HFF-Myc (cell line): Measurements from ENCODE around the gene PXDC1.
"Not testable (repeated sequence)": the region's sequence is repeated elsewhere in the genome, so short reads cannot be mapped to it uniquely, and the experiment has no call there.

Source experiments
- DNase-seq: peaks from one replicate; pipeline ENCODE4 v3.0.0-alpha.2; 2011; ENCODE audit warnings: low read depth; ENCODE audit errors: extremely low read depth
- H3K4me3 ChIP-seq: replicated peaks from 2 replicates; pipeline ENCODE4 v1.5.1; 2011; ENCODE audit warnings: low read depth, mild to moderate bottlenecking, control low read depth, low read length
- CTCF ChIP-seq: IDR thresholded peaks from 2 replicates; pipeline ENCODE4 v1.5.1; 2012; ENCODE audit warnings: mild to moderate bottlenecking, low read depth, low read length, control low read depth; ENCODE audit errors: missing control alignments

PXDC1 gene

GRCh38 chr6:3678946-3679345, 72.6 kb downstream of the PXDC1 start:
- H3K4me3 ChIP-seq: no peak overlapping the region
- DNase-seq: no peak
- TF ChIP-seq CTCF: no peak

DNA sequence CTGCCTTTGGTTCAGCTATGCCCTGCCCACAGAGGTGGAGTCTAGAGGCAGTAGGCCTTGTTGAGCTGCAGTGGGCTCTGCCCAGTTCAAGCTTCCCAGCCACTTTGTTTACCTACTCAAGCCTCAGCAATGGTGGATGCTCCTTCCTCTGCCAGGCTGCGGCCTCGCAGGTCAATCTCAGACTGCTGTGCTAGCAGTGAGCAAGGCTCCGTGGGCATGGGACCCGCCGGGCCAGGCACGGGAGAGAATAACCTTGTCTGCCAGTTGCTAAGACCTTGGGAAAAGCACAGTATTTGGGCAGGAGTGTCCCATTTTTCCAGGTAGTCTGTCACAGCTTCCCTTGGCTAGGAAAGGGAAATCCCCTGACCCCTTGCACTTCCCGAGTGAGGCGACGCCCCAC, 73.8 kb downstream of the PXDC1 start:
- not testable (repeated sequence) for DNase-seq

DNA sequence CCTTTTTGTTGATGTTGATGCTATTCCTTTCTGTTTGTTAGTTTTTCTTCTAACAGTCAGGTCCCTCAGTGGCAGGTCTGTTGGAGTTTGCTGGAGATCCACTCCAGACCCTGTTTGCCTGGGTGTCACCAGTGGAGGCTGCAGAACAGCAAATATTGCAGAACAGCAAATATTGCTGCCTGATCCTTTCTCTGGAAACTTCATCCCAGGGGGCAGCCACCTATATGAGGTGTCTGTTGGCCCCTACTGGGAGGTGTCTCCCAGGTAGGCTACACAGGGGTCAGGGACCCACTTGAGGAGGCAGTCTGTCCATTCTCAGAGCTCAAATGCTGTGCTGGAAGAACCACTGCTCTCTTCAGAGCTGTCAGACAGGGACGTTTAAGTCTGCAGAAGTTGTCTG, 74.2 kb downstream of the PXDC1 start:
- H3K4me3 ChIP-seq, DNase-seq: not testable (repeated sequence)

More for the DNA sequence above, 73.8 kb downstream of the PXDC1 start:
- not testable (repeated sequence) for H3K4me3 ChIP-seq
